Central memory CD8-positive, alpha-beta T cell (primary cell): ENCODE measurements around the gene NUDT4.

Experiments used
- ATAC-seq: fragments of 150-1000 bp; cut with Tn5 transposase; replicated peaks from 2 replicates; pipeline ENCODE4 v1.10.0; 2022; ENCODE audit warnings: mild to moderate bottlenecking, moderate FRiP score, moderate number of reproducible peaks; ENCODE audit not compliant: poor library complexity, severe bottlenecking; ENCODE audit errors: extremely low read depth
- DNase-seq, 2 donors: peaks; one replicate each; pipeline ENCODE4 v3.0.0; 2021; ENCODE audit warnings: low spot score in 2 of 2
- H3K27ac Mint-ChIP-seq: one replicate; pipeline ENCODE4 v1.8.0; 2022; ENCODE audit warnings: low read depth, mild to moderate bottlenecking, moderate library complexity, mixed read lengths
- H3K27me3 Mint-ChIP-seq: one replicate; pipeline ENCODE4 v1.8.0; 2022; ENCODE audit warnings: mixed read lengths
- H3K36me3 Mint-ChIP-seq: one replicate; pipeline ENCODE4 v1.8.0; 2022; ENCODE audit warnings: mild to moderate bottlenecking, moderate library complexity, mixed read lengths; ENCODE audit not compliant: insufficient read depth
- H3K4me1 Mint-ChIP-seq: one replicate; pipeline ENCODE4 v1.8.0; 2022; ENCODE audit warnings: mixed read lengths
- H3K4me3 Mint-ChIP-seq: one replicate; pipeline ENCODE4 v1.8.0; 2022; ENCODE audit warnings: mild to moderate bottlenecking, moderate library complexity, mixed read lengths
- H3K9me3 Mint-ChIP-seq: one replicate; pipeline ENCODE4 v1.8.0; 2022; ENCODE audit warnings: mixed read lengths

The NUDT4 gene

DNA sequence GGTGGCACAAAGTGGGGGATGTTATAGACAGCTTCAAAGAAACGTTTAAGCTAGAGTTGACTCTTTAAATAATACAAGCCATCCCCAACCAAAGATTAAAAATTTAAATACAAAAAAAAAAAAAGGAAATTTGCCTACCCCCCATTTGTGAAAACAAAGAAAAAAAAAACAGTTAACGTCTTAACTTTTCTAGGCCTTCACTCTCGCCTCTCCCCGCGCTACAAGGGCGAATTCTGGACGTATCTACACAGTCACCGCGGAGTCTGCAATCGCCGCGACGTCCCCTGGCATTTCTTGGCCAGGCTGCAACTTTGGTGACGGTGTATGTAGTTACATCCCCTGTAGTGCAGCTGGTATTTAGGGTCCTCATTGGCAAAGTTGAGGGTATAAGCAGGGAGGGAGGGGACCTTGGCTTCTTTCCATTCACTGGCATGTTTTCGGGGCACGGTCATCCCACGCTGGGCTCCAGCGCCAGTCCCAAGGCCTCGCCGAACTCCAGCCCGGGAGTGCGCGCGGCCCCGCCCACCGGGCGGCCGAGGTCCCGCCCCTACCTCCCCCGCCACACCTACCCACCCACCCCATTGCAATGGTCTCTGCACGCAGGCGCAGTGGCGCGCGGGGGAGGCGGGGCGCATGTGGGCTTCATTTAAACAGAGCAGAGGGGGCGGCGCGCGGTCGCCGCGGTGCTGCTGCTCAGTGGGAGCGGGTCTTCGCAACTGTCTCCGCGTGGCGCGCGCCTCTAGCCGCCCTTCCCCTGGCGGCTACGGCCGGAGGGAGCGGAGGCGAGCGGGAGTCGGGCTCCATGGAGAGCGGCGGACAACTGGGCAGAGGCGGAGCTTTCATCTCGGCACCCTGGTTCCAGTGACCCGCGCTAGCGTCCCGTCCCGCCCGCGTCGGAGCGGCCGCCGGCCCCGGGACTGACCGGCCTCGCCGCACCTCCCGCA, at the start of gene NUDT4:
Gene NUDT4 (plus strand): TSS at position 674 of the 944 bp plus-strand sequence. CDS start 398 bp downstream, outside the sequence.
- Mint-ChIP-seq H3K27me3 (no peaks in the 10 kb centered on the region), H3K4me3 (peak within 1 kb of the TSS; percentile 99), H3K36me3 (peaks cover 11% of the 10 kb centered on the region), H3K27ac (peak within 1 kb of the TSS; percentile 98), H3K4me1 (peaks cover 46% of the 10 kb centered on the region), H3K9me3 (no peaks in the 10 kb centered on the region)
- DNase-seq: peak; percentile 90 to 96
- peak; percentile 82 for ATAC-seq

DNA sequence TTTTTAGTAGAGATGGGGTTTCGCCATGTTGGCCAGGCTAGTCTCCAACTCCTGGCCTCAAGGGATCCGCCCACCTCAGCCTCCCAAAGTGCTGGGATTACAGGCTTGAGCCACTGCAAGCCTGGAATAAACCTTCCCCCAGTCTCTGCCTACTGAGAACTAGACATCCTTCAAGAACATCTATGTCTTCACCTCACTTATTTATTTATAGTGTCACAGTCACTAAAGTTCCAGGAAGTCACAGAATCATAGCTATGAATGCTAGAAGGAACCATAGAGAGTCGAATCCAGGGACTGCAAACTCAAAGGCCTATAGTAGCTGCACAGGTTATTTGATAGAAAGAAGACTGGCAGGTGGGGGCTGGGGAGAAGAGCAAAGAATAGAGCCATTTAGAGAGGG, 44.7 kb upstream of the NUDT4 start:
- DNase-seq: no peak
- Mint-ChIP-seq H3K4me1 (no peaks in the 10 kb centered on the region), H3K27ac (no peak overlapping the region), H3K4me3 (no peak overlapping the region), H3K27me3 (no peaks in the 10 kb centered on the region), H3K9me3 (no peaks in the 10 kb centered on the region), H3K36me3 (no peaks in the 10 kb centered on the region)
- ATAC-seq: no peak

DNA sequence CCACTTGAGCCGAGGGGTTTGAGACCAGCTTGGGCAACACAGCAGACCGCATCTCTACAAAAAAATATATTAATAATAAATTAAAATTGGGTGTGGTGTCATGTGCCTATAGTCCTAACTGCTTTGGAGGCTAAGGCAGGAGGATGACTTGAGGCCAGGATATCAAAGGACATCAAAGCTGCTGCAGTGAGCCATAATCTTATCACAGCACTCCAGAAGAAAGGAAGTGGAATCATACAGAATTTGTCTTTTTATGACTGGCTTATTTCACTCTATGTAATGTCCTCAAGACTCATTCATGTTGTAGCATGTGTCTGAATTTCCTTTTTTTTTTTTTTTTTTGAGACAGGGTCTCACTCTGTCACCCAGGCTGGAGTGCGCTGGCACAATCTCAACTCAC, 43.9 kb upstream of the NUDT4 start:
- Mint-ChIP-seq H3K27me3 (no peaks in the 10 kb centered on the region), H3K9me3 (no peaks in the 10 kb centered on the region), H3K27ac (no peak overlapping the region), H3K4me1 (no peaks in the 10 kb centered on the region), H3K4me3 (no peak overlapping the region), H3K36me3 (no peaks in the 10 kb centered on the region)
- ATAC-seq: no peak
- DNase-seq: no peak

DNA sequence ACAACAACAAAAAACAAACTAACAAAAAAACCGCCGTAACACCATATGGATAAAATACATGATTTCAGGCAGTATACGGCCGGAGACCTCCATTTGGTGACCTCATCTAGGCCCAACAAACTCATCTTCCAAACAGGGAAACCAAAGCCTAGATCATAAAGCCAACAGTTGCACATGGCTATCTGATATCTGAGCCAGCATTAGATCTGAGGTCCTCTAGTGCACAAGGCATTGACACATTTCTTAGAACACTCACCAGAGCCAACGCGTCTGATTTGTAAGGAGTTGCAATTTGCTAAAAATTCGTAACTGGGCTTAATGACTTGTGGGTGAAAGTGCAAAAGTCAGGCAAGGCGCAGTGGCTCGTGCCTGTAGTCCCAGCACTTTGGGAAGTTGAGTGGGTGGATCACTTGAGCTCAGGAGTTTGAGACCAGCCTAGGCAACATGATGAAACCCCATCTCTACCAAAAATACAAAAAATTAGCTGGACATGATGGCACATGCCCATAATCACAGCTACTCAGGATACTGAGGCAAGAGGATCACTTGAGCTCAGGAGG, 42.0 kb upstream of the NUDT4 start:
- ATAC-seq (no peak), DNase-seq (no peak)
- Mint-ChIP-seq H3K36me3 (no peaks in the 10 kb centered on the region), H3K27me3 (no peaks in the 10 kb centered on the region), H3K9me3 (no peaks in the 10 kb centered on the region), H3K4me3 (no peak overlapping the region), H3K4me1 (no peaks in the 10 kb centered on the region), H3K27ac (no peak overlapping the region)

DNA sequence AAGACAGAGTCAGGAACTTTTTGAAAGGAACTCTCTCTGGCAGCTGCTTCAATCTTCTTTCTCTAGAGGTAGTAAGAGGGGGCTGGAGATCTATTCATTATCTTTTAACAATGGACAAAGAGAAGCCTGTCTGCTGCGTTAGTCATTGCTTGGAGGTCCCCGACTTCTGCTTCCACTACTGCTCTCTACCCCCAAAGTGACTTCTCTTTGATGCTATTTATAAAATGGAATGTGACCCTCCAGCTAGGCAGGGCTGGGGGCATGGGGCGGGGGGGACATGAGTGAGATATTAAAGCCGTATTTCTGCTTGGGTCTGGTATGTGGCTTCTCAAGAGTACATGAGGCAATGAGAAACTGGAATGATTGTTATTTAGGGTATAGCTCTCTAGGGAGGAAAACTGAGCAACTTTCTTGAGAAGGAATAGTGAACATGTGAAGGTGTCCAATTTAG, 41.4 kb upstream of the NUDT4 start:
- no peaks in the 10 kb centered on the region for H3K36me3 Mint-ChIP-seq
- no peaks in the 10 kb centered on the region for H3K9me3 Mint-ChIP-seq
- ATAC-seq: no peak
- no peak for DNase-seq
- no peak overlapping the region for H3K4me3 Mint-ChIP-seq
- H3K27me3 Mint-ChIP-seq: no peaks in the 10 kb centered on the region
- no peak overlapping the region for H3K27ac Mint-ChIP-seq
- H3K4me1 Mint-ChIP-seq: no peaks in the 10 kb centered on the region

DNA sequence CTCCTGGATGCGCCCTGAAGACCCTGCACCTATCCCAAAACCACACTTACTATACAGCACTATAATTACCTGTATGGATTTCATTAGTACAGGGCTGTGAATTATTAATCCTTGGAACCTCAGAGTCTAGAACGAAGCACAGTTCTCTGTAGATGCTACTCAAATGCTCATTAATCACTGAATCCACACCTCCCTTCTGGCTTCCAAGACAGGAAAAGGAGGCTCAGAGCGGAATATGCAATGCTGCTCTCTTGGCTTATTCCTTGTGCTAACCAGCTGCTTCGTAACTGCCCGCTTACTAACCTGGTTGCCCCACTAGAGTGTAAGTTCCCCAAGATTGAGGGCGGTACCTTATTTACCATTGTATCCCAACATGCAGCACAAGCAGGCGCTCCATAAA, 39.1 kb upstream of the NUDT4 start:
- Mint-ChIP-seq H3K4me3 (no peak overlapping the region), H3K9me3 (no peaks in the 10 kb centered on the region), H3K36me3 (no peaks in the 10 kb centered on the region), H3K27me3 (no peaks in the 10 kb centered on the region), H3K27ac (no peak overlapping the region), H3K4me1 (no peaks in the 10 kb centered on the region)
- DNase-seq: no peak
- no peak for ATAC-seq

DNA sequence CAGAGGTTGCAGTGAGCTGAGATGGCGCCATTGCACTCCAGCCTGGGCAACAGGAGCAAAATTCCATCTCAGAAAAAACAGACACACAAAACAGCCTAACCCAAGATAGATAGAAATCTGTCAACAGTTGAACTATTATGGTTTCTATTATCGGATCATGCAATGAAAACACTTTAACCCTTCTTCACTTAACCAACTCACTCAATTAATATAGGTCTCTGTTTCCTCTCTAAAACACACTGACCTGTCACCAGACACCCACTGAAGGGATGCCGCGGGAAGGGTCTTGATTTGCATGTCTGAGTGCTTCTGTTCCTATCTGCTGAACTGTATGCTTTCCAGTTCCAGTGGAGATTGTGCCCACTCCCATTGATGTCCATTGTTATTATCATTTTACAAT, 38.0 kb upstream of the NUDT4 start:
- ATAC-seq: no peak

DNA sequence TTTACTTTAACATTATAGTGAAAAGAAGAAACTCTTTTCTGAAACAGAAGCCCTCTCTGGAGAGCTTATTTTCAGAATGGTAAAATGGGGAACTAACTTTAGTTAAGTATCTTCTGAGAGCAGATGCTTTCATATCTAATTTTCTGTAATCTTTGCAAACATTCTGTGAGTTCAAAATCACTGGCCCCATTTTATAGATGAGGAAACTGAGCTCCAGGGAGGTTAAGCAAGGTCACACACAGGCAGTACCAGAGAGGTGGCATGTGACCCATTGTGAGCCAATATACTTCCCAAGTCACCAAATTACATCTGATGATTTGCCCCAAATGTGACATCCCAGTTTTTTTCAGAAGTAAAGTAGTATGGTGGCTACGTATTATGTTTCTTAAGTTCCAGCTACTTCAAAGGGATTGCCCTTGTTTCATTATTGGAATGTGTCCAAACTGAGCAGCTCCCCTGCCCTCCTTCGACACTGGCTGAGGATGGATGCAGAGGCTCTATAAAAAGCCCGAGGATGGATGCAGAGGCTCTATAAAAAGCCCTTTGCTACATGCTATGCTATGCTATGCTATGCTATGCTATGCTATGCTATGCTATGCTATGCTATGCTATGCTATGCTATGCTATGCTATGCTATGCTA, 36.2 kb upstream of the NUDT4 start:
- H3K27ac Mint-ChIP-seq: no peak overlapping the region
- no peak overlapping the region for H3K4me3 Mint-ChIP-seq
- no peaks in the 10 kb centered on the region for H3K9me3 Mint-ChIP-seq
- H3K36me3 Mint-ChIP-seq: no peaks in the 10 kb centered on the region
- ATAC-seq (no peak), DNase-seq (no peak)
- H3K4me1 Mint-ChIP-seq: no peaks in the 10 kb centered on the region
- H3K27me3 Mint-ChIP-seq: no peaks in the 10 kb centered on the region

More for the DNA sequence above, 38.0 kb upstream of the NUDT4 start:
- no peaks in the 10 kb centered on the region for H3K36me3 Mint-ChIP-seq
- H3K9me3 Mint-ChIP-seq: no peaks in the 10 kb centered on the region
- H3K27me3 Mint-ChIP-seq: no peaks in the 10 kb centered on the region
- H3K4me1 Mint-ChIP-seq: no peaks in the 10 kb centered on the region
- DNase-seq: no peak
- no peak overlapping the region for H3K27ac Mint-ChIP-seq
- no peak overlapping the region for H3K4me3 Mint-ChIP-seq

DNA sequence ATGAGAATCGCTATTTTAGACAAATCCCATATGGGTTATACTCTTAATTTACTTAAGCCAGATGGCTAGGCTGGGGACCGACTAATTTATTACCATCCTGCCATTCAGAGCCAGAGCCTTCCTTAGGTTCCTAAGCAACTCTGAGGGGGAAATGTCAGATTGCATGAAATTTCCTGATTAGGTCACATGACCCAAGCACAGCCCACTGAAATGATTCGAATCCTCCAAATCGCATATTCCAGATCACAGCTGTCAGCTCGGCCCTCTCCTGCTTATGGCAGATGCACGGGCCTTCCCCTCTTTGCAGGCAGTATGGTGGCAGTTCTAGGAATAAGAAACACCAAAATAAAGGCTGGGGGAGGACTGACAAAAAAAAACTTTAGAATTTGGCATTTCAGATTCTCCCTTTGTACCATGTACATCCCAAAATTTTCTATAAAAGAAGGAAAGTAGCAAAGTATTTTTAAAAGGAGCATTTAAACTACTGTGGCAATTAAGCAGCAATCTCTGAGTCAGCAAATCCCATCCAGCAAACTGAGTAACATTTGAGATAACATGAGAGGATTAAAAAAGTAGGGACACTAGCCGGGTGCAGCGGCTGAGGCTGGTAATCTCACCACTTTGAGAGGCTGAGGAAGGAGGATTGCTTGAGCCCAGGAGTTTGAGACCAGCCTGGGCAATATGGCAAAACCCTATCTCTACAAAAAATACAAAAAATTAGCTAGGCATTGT, 30.5 kb upstream of the NUDT4 start:
- H3K27ac Mint-ChIP-seq: no peak overlapping the region
- no peak for ATAC-seq
- no peaks in the 10 kb centered on the region for H3K4me1 Mint-ChIP-seq
- DNase-seq: no peak
- no peaks in the 10 kb centered on the region for H3K27me3 Mint-ChIP-seq
- no peaks in the 10 kb centered on the region for H3K9me3 Mint-ChIP-seq
- H3K4me3 Mint-ChIP-seq: no peak overlapping the region
- no peaks in the 10 kb centered on the region for H3K36me3 Mint-ChIP-seq

DNA sequence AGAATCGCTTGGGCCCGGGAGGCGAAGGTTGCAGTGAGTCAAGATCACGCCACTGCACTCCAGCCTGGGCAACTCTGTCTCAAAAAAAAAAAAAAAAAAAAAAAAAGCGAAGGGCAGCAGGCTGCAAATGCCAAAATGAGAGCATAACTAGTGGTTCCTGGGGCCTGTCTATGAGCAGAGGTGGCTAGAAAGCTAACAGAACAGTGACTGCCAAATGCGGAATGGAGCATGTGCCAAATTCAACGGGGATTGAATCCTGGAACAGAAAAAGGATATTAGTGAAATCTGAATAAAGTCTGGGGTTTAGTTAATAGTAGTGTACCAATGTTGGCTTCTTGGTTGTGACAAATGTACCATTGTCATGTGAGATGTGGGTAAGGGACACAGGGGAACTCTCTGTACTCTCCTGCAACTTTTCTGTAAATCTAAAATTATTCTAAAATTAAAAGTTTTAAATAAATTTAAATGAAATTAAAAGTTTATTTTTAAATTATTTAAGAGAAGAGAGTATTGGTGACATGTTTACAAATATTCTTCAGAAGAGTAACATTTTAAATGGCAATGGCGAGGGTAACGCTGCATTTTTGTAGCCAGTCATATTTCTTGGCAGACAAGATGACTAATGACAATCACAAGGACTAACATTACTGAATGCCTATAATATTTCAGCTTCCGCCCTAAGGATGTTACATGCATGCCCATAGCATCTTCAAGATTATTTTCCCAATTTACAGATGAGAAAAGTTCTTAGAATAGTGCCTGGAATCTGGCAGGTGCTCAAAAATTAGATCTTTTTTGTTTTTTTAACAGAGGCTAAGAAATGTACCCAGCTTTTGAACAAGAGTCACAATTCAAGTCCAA, 28.9 kb upstream of the NUDT4 start:
- no peak overlapping the region for H3K27ac Mint-ChIP-seq
- H3K36me3 Mint-ChIP-seq: no peaks in the 10 kb centered on the region
- H3K27me3 Mint-ChIP-seq: no peaks in the 10 kb centered on the region
- DNase-seq: no peak
- no peaks in the 10 kb centered on the region for H3K4me1 Mint-ChIP-seq
- H3K9me3 Mint-ChIP-seq: no peaks in the 10 kb centered on the region
- ATAC-seq: no peak
- no peak overlapping the region for H3K4me3 Mint-ChIP-seq

DNA sequence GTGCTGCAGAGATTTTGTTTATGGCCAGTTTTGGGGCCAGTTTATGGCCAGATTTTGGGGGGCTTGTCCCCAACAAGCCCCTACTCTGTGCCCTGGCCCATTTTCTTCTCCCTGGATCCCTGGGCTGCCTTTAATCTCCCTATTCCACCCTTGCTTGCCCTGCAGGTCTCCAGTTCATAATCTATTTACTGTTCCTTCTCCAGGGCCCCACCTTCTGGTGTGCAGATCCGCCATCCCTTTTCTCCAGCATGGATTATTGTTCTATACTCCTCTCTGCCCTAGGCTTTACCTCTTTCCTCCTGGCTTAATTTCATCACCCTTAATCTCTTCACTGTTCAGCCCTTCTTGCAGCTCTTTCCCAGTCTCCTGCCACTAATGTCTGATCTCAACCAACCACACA, 26.0 kb upstream of the NUDT4 start:
- no peak for ATAC-seq
- H3K27me3 Mint-ChIP-seq: no peaks in the 10 kb centered on the region

DNA sequence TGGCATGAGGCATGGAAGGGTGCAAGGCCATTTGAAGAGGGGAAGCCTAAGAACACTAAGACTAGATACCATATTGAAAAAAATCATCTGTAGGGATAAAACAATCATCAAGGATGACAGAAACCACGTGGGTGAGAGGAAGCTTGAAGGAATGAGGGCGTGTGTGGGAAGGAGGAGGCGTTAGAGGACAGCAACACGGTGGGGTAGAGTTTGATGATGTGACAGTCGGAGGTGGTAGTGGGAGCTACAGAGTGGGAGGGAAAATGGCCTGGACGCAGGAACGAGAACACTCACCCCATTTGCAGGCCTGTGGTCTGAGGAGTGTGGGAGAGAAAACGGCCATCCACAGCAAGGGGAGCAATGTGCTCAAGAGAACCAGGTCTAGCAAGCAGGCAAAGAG, 25.4 kb upstream of the NUDT4 start:
- no peaks in the 10 kb centered on the region for H3K27me3 Mint-ChIP-seq
- no peak overlapping the region for H3K4me3 Mint-ChIP-seq
- no peaks in the 10 kb centered on the region for H3K36me3 Mint-ChIP-seq
- H3K27ac Mint-ChIP-seq: no peak overlapping the region
- ATAC-seq (no peak), DNase-seq (no peak)
- no peaks in the 10 kb centered on the region for H3K4me1 Mint-ChIP-seq
- no peaks in the 10 kb centered on the region for H3K9me3 Mint-ChIP-seq

More for the DNA sequence above, 26.0 kb upstream of the NUDT4 start:
- H3K4me1 Mint-ChIP-seq: no peaks in the 10 kb centered on the region
- no peak overlapping the region for H3K4me3 Mint-ChIP-seq
- DNase-seq: no peak
- H3K9me3 Mint-ChIP-seq: no peaks in the 10 kb centered on the region
- H3K27ac Mint-ChIP-seq: no peak overlapping the region
- no peaks in the 10 kb centered on the region for H3K36me3 Mint-ChIP-seq
